Breast epithelium (tissue), 3 donors: ENCODE measurements around the gene SRPK3.

ENCODE experiments used
- CTCF ChIP-seq, 3 donors: fragments of 450-650 bp; IDR thresholded peaks; one replicate each; pipeline ENCODE4 v1.5.1; 2016 to 2017; ENCODE audit warnings: antibody characterized with exemption in 3 of 3, mild to moderate bottlenecking in 3 of 3, moderate library complexity in 3 of 3
- POLR2A ChIP-seq: fragments of 450-650 bp; IDR thresholded peaks from one replicate; pipeline ENCODE4 v1.6.1; 2016; ENCODE audit warnings: antibody characterized with exemption, mild to moderate bottlenecking, moderate library complexity
- POLR2AphosphoS5 ChIP-seq, 3 donors: sonication (generic); formaldehyde crosslinking; IDR thresholded peaks; one replicate each; pipeline ENCODE4 v1.6.1; 2017; ENCODE audit warnings: antibody characterized with exemption in 3 of 3

- no peak for TF ChIP-seq POLR2AphosphoS5 (IDR thresholded peaks at IDR 0.05)
- TF ChIP-seq CTCF (IDR thresholded peaks at IDR 0.05) = no peak
- no peak for TF ChIP-seq POLR2A
These were observed 12.4 kb downstream of the SRPK3 start for GRCh38 chrX:153793291-153793690.
